ENCODE data around the gene LPA. TPM values are rescaled to one million over a fixed set of nuclear protein-coding genes. Genes with fewer than 3 reads are reported as not detected.

Gene LPA
- total and polyA plus RNA-seq, 2 of the 13 experiments (the other 11 are each of a cell fraction or from before 2014, with no cell fraction given): not detected

DNA sequence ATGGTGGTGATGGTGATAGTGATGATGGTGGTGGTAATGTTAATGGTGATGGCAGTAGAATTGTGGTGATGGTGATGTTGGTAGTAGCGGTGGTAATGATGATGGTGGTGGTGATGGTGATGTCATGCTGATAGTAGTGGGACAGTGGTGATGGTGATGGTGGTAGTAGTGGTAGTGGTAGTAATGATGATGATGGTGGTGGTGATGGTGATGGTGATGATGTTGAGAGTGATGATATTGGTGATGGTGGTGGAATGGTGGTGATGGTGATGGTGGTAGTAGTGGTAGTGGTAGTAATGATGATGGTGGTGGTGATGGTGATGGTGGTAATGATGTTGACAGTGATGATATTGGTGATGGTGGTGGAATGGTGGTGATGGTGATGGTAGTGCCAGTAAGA, 128.8 kb downstream of the LPA start (continued):
- TF ChIP-seq, protein P1, sequence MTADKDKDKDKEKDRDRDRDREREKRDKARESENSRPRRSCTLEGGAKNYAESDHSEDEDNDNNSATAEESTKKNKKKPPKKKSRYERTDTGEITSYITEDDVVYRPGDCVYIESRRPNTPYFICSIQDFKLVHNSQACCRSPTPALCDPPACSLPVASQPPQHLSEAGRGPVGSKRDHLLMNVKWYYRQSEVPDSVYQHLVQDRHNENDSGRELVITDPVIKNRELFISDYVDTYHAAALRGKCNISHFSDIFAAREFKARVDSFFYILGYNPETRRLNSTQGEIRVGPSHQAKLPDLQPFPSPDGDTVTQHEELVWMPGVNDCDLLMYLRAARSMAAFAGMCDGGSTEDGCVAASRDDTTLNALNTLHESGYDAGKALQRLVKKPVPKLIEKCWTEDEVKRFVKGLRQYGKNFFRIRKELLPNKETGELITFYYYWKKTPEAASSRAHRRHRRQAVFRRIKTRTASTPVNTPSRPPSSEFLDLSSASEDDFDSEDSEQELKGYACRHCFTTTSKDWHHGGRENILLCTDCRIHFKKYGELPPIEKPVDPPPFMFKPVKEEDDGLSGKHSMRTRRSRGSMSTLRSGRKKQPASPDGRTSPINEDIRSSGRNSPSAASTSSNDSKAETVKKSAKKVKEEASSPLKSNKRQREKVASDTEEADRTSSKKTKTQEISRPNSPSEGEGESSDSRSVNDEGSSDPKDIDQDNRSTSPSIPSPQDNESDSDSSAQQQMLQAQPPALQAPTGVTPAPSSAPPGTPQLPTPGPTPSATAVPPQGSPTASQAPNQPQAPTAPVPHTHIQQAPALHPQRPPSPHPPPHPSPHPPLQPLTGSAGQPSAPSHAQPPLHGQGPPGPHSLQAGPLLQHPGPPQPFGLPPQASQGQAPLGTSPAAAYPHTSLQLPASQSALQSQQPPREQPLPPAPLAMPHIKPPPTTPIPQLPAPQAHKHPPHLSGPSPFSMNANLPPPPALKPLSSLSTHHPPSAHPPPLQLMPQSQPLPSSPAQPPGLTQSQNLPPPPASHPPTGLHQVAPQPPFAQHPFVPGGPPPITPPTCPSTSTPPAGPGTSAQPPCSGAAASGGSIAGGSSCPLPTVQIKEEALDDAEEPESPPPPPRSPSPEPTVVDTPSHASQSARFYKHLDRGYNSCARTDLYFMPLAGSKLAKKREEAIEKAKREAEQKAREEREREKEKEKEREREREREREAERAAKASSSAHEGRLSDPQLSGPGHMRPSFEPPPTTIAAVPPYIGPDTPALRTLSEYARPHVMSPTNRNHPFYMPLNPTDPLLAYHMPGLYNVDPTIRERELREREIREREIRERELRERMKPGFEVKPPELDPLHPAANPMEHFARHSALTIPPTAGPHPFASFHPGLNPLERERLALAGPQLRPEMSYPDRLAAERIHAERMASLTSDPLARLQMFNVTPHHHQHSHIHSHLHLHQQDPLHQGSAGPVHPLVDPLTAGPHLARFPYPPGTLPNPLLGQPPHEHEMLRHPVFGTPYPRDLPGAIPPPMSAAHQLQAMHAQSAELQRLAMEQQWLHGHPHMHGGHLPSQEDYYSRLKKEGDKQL (CRISPR knock-in tag; IDR thresholded peaks at IDR 0.05; ENCODE audit: low read depth): no peak
- TF ChIP-seq ZNF451 (CRISPR knock-in tag; IDR thresholded peaks at IDR 0.05): no peak
- no peak for TF ChIP-seq CBX5 (CRISPR knock-in tag; IDR thresholded peaks at IDR 0.05; ENCODE audit: borderline replicate concordance)
- TF ChIP-seq, protein P2, sequence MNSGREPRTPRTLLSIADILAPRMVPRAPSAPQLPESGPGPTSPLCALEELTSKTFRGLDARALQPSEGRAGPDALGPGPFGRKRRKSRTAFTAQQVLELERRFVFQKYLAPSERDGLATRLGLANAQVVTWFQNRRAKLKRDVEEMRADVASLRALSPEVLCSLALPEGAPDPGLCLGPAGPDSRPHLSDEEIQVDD (CRISPR knock-in tag; IDR thresholded peaks at IDR 0.05; ENCODE audit: borderline replicate concordance): no peak
- TF ChIP-seq ZNF543 (CRISPR knock-in tag; IDR thresholded peaks at IDR 0.05): no peak
- TF ChIP-seq, protein P3, sequence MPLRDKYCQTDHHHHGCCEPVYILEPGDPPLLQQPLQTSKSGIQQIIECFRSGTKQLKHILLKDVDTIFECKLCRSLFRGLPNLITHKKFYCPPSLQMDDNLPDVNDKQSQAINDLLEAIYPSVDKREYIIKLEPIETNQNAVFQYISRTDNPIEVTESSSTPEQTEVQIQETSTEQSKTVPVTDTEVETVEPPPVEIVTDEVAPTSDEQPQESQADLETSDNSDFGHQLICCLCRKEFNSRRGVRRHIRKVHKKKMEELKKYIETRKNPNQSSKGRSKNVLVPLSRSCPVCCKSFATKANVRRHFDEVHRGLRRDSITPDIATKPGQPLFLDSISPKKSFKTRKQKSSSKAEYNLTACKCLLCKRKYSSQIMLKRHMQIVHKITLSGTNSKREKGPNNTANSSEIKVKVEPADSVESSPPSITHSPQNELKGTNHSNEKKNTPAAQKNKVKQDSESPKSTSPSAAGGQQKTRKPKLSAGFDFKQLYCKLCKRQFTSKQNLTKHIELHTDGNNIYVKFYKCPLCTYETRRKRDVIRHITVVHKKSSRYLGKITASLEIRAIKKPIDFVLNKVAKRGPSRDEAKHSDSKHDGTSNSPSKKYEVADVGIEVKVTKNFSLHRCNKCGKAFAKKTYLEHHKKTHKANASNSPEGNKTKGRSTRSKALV (CRISPR knock-in tag; IDR thresholded peaks at IDR 0.05): no peak
- TF ChIP-seq AKAP8 (CRISPR knock-in tag; IDR thresholded peaks at IDR 0.05): no peak
- TF ChIP-seq ZNF33A (CRISPR knock-in tag; IDR thresholded peaks at IDR 0.05; ENCODE audit: borderline replicate concordance): no peak
- TF ChIP-seq GTF2F1 (IDR thresholded peaks at IDR 0.05; ENCODE audit: low read length): no peak
- no peak for TF ChIP-seq NR2F1 (CRISPR knock-in tag; IDR thresholded peaks at IDR 0.05)
- TF ChIP-seq TCF7 (IDR thresholded peaks at IDR 0.05; ENCODE audit: low read depth): no peak
- TF ChIP-seq ZNF7 (CRISPR knock-in tag; IDR thresholded peaks at IDR 0.05): no peak
- TF ChIP-seq ZNF557 (CRISPR knock-in tag; IDR thresholded peaks at IDR 0.05): no peak
- no peak for TF ChIP-seq ZNF605 (CRISPR knock-in tag; IDR thresholded peaks at IDR 0.05)
- peak; percentile 42; the same call in 1 of the 2 replicates for TF ChIP-seq LCORL (IDR thresholded peaks at IDR 0.05)
- no peak for TF ChIP-seq LCORL (CRISPR knock-in tag; IDR thresholded peaks at IDR 0.05)
- no peak for TF ChIP-seq KAT8 (CRISPR knock-in tag; IDR thresholded peaks at IDR 0.05)
- no peak for TF ChIP-seq ZFP36L1 (CRISPR knock-in tag; IDR thresholded peaks at IDR 0.05)
- TF ChIP-seq TGIF2 (CRISPR knock-in tag; IDR thresholded peaks at IDR 0.05): no peak
- TF ChIP-seq FOXO1 (CRISPR knock-in tag; IDR thresholded peaks at IDR 0.05): no peak
- TF ChIP-seq RORA (CRISPR knock-in tag; IDR thresholded peaks at IDR 0.05): no peak
- TF ChIP-seq, protein P4, sequence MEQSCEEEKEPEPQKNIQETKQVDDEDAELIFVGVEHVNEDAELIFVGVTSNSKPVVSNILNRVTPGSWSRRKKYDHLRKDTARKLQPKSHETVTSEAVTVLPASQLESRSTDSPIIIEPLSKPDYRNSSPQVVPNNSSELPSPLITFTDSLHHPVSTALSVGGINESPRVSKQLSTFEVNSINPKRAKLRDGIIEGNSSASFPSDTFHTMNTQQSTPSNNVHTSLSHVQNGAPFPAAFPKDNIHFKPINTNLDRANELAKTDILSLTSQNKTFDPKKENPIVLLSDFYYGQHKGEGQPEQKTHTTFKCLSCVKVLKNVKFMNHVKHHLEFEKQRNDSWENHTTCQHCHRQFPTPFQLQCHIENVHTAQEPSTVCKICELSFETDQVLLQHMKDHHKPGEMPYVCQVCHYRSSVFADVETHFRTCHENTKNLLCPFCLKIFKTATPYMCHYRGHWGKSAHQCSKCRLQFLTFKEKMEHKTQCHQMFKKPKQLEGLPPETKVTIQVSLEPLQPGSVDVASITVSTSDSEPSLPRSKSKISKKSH (CRISPR knock-in tag; IDR thresholded peaks at IDR 0.05; ENCODE audit: borderline replicate concordance): no peak
- TF ChIP-seq CREM (IDR thresholded peaks at IDR 0.05): no peak
- TF ChIP-seq CREM (CRISPR knock-in tag; IDR thresholded peaks at IDR 0.05): no peak
- no peak for TF ChIP-seq AGO1 (IDR thresholded peaks at IDR 0.05; ENCODE audit: low read depth, low read length, poor library complexity, severe bottlenecking)
